HEK293 (cell line): ENCODE data around the gene ENKD1.

Experiments used
- FEZF1 ChIP-seq: fragments of 450-650 bp; formaldehyde crosslinking; IDR thresholded peaks from 2 replicates; pipeline ENCODE4 v1.5.1; 2016; ENCODE audit warnings: missing biosample characterization, missing genetic modification characterization
- GLIS1 ChIP-seq: fragments of 450-650 bp; formaldehyde crosslinking; IDR thresholded peaks from 2 replicates; pipeline ENCODE4 v1.5.1; 2016; ENCODE audit warnings: missing biosample characterization, missing genetic modification characterization
- HOXA7 ChIP-seq: sonication (generic); formaldehyde crosslinking; IDR thresholded peaks from 2 replicates; pipeline ENCODE4 v1.8.1; 2022; ENCODE audit warnings: missing genetic modification reagents, borderline replicate concordance
- RBAK ChIP-seq: fragments of 450-650 bp; formaldehyde crosslinking; IDR thresholded peaks from 2 replicates; pipeline ENCODE4 v1.5.1; 2016; ENCODE audit warnings: missing biosample characterization, missing genetic modification characterization
- ZBTB20 ChIP-seq: fragments of 450-650 bp; formaldehyde crosslinking; IDR thresholded peaks from 2 replicates; pipeline ENCODE4 v1.5.1; 2016; ENCODE audit warnings: missing biosample characterization, missing genetic modification characterization
- ZFHX2 ChIP-seq: fragments of 450-650 bp; formaldehyde crosslinking; conservative IDR thresholded peaks from 2 replicates; pipeline ENCODE4 v1.5.1; 2016; ENCODE audit warnings: missing biosample characterization, missing genetic modification characterization
- ZFP37 ChIP-seq: fragments of 450-650 bp; formaldehyde crosslinking; IDR thresholded peaks from 2 replicates; pipeline ENCODE4 v1.5.1; 2016; ENCODE audit warnings: missing biosample characterization, missing genetic modification characterization
- ZFP69B ChIP-seq: fragments of 450-650 bp; formaldehyde crosslinking; IDR thresholded peaks from 2 replicates; pipeline ENCODE4 v1.5.1; 2016; ENCODE audit warnings: missing biosample characterization, missing genetic modification characterization
- ZNF112 ChIP-seq: fragments of 450-650 bp; formaldehyde crosslinking; IDR thresholded peaks from 2 replicates; pipeline ENCODE4 v1.5.0; 2017; ENCODE audit warnings: missing biosample characterization, missing genetic modification characterization
- ZNF146 ChIP-seq: fragments of 450-650 bp; formaldehyde crosslinking; IDR thresholded peaks from 2 replicates; pipeline ENCODE4 v1.5.1; 2016; ENCODE audit warnings: missing biosample characterization, missing genetic modification characterization
- ZNF157 ChIP-seq: fragments of 450-650 bp; formaldehyde crosslinking; IDR thresholded peaks from 2 replicates; pipeline ENCODE4 v1.5.1; 2016; ENCODE audit warnings: missing biosample characterization, missing genetic modification characterization
- ZNF184 ChIP-seq: fragments of 450-650 bp; IDR thresholded peaks from 2 replicates; pipeline ENCODE4 v1.5.1; 2018; ENCODE audit warnings: missing biosample characterization, mild to moderate bottlenecking, missing genetic modification characterization
- ZNF23 ChIP-seq: fragments of 450-650 bp; formaldehyde crosslinking; IDR thresholded peaks from 2 replicates; pipeline ENCODE4 v1.5.1; 2016; ENCODE audit warnings: missing biosample characterization, missing genetic modification characterization, borderline replicate concordance
- ZNF335 ChIP-seq: fragments of 450-650 bp; formaldehyde crosslinking; conservative IDR thresholded peaks from 2 replicates; pipeline ENCODE4 v1.5.1; 2016; ENCODE audit warnings: missing biosample characterization, missing genetic modification characterization
- ZNF341 ChIP-seq: fragments of 450-650 bp; formaldehyde crosslinking; IDR thresholded peaks from 2 replicates; pipeline ENCODE4; 2016; ENCODE audit warnings: low read depth, missing biosample characterization, missing genetic modification characterization
- ZNF37A ChIP-seq: fragments of 450-650 bp; IDR thresholded peaks from 2 replicates; pipeline ENCODE4 v1.5.1; 2018; ENCODE audit warnings: missing biosample characterization, missing genetic modification characterization
- ZNF391 ChIP-seq: fragments of 450-650 bp; formaldehyde crosslinking; IDR thresholded peaks from 2 replicates; pipeline ENCODE4 v1.5.1; 2016; ENCODE audit warnings: low read depth, missing biosample characterization, missing genetic modification characterization, borderline replicate concordance
- ZNF558 ChIP-seq: fragments of 450-650 bp; formaldehyde crosslinking; IDR thresholded peaks from 2 replicates; pipeline ENCODE4 v1.5.1; 2016; ENCODE audit warnings: missing biosample characterization, missing genetic modification characterization
- ZNF585B ChIP-seq: fragments of 450-650 bp; formaldehyde crosslinking; IDR thresholded peaks from 2 replicates; pipeline ENCODE4 v1.5.1; 2016; ENCODE audit warnings: missing biosample characterization, missing genetic modification characterization
- ZNF600 ChIP-seq: fragments of 450-650 bp; formaldehyde crosslinking; IDR thresholded peaks from 2 replicates; pipeline ENCODE4 v1.5.1; 2016; ENCODE audit warnings: missing biosample characterization, missing genetic modification characterization
- ZNF623 ChIP-seq: fragments of 450-650 bp; formaldehyde crosslinking; IDR thresholded peaks from 2 replicates; pipeline ENCODE4 v1.5.1; 2016; ENCODE audit warnings: missing biosample characterization, missing genetic modification characterization
- ZNF624 ChIP-seq: fragments of 450-650 bp; formaldehyde crosslinking; IDR thresholded peaks from 2 replicates; pipeline ENCODE4 v1.5.1; 2017; ENCODE audit warnings: missing biosample characterization, missing genetic modification characterization
- ZNF654 ChIP-seq: fragments of 450-650 bp; formaldehyde crosslinking; IDR thresholded peaks from 2 replicates; pipeline ENCODE4 v1.5.1; 2016; ENCODE audit warnings: low read depth, missing biosample characterization, missing genetic modification characterization
- ZNF660 ChIP-seq: fragments of 450-650 bp; IDR thresholded peaks from 2 replicates; pipeline ENCODE4 v1.5.1; 2018; ENCODE audit warnings: missing biosample characterization, mild to moderate bottlenecking, missing genetic modification characterization
- TF ChIP-seq, protein P1 (sequence below): fragments of 450-650 bp; formaldehyde crosslinking; IDR thresholded peaks from 2 replicates; pipeline ENCODE4 v1.5.1; 2016; ENCODE audit warnings: missing biosample characterization, missing genetic modification characterization
- TF ChIP-seq, protein P2 (sequence below): fragments of 450-650 bp; formaldehyde crosslinking; IDR thresholded peaks from 2 replicates; pipeline ENCODE4 v1.5.1; 2016; ENCODE audit warnings: missing biosample characterization, missing genetic modification characterization
- TF ChIP-seq, protein P3 (sequence below): sonication (generic); formaldehyde crosslinking; IDR thresholded peaks from 2 replicates; pipeline ENCODE4 v1.8.1; 2022; ENCODE audit warnings: mild to moderate bottlenecking, moderate library complexity, missing genetic modification reagents
- TF ChIP-seq, protein P4 (sequence below): fragments of 450-650 bp; formaldehyde crosslinking; IDR thresholded peaks from 2 replicates; pipeline ENCODE4 v1.5.1; 2016; ENCODE audit warnings: missing biosample characterization, missing genetic modification characterization
- TF ChIP-seq, protein P5 (sequence below): IDR thresholded peaks from 2 replicates; pipeline ENCODE4 v1.6.1; 2011; ENCODE audit warnings: mild to moderate bottlenecking, low read depth, low read length, borderline replicate concordance
- TF ChIP-seq, protein P6 (sequence below): fragments of 450-650 bp; formaldehyde crosslinking; IDR thresholded peaks from 2 replicates; pipeline ENCODE4 v1.5.1; 2016; ENCODE audit warnings: missing biosample characterization, missing genetic modification characterization
- TF ChIP-seq, protein P7 (sequence below): fragments of 450-650 bp; formaldehyde crosslinking; IDR thresholded peaks from 2 replicates; pipeline ENCODE4 v1.5.1; 2017; ENCODE audit warnings: missing biosample characterization, missing genetic modification characterization

ENKD1 gene

DNA sequence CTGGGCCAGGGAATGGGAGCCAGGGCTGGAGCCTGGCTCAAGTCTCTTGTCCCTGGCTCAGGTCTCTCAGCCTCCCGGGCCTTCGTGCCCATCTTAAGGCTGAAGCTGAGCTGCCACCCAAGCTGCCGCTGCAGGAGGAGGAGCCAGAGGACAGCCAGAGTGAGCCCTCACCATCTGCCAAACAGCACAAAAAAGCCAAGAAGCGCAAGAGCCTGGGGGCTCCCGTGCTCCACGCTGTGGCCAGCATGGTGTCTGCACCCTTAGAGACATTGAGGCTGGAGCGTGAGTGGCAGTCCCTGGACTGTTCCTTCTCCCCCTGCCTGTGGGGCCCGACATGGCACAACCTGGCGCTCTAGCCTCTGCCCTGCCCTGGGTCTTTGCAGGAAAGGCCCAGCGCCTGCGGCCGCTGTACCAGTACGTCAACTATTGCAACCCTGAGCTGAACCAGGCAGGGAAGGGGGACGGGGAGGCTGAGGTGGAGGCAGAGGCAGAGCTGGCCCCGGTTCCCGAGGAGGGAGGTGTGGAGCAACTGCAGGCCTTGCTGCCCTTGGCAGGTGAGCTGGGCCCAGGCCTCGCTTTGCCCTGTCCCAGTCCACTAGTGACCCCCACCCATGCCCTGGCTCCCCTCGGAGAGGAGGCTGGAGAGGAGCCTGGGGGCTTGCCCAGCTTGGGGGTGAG is 1.4 kb upstream of the ENKD1 start (continued):
- TF ChIP-seq ZNF341 (tag by site-specific recombination) (peak; percentile 88), ZNF391 (no peak), ZBTB20 (tag by site-specific recombination) (peak; percentile 44; the same call in 1 of the 2 replicates), ZNF585B (tag by site-specific recombination) (no peak), RBAK (tag by site-specific recombination) (no peak), ZFP69B (tag by site-specific recombination) (peak; percentile 83), HOXA7 (no peak), FEZF1 (tag by site-specific recombination) (no peak), ZNF23 (no peak), ZNF112 (tag by site-specific recombination) (no peak), ZNF623 (tag by site-specific recombination) (no peak), ZNF660 (tag by site-specific recombination) (0 out of 2 replicates have a peak, but pooled peaks have one; percentile 40), ZNF184 (tag by site-specific recombination) (no peak), GLIS1 (tag by site-specific recombination) (0 out of 2 replicates have a peak, but pooled peaks have one; percentile 6), ZNF654 (peak; percentile 17; the same call in 1 of the 2 replicates), ZNF624 (tag by site-specific recombination) (no peak), ZFHX2 (tag by site-specific recombination) (no peak), ZNF335 (tag by site-specific recombination) (peak; percentile 50), ZNF600 (tag by site-specific recombination) (peak; percentile 48; the same call in 1 of the 2 replicates), ZNF558 (no peak), ZNF146 (no peak), ZNF157 (tag by site-specific recombination) (no peak), ZFP37 (tag by site-specific recombination) (no peak), ZNF37A (tag by site-specific recombination) (no peak)
- TF ChIP-seq, protein P1, sequence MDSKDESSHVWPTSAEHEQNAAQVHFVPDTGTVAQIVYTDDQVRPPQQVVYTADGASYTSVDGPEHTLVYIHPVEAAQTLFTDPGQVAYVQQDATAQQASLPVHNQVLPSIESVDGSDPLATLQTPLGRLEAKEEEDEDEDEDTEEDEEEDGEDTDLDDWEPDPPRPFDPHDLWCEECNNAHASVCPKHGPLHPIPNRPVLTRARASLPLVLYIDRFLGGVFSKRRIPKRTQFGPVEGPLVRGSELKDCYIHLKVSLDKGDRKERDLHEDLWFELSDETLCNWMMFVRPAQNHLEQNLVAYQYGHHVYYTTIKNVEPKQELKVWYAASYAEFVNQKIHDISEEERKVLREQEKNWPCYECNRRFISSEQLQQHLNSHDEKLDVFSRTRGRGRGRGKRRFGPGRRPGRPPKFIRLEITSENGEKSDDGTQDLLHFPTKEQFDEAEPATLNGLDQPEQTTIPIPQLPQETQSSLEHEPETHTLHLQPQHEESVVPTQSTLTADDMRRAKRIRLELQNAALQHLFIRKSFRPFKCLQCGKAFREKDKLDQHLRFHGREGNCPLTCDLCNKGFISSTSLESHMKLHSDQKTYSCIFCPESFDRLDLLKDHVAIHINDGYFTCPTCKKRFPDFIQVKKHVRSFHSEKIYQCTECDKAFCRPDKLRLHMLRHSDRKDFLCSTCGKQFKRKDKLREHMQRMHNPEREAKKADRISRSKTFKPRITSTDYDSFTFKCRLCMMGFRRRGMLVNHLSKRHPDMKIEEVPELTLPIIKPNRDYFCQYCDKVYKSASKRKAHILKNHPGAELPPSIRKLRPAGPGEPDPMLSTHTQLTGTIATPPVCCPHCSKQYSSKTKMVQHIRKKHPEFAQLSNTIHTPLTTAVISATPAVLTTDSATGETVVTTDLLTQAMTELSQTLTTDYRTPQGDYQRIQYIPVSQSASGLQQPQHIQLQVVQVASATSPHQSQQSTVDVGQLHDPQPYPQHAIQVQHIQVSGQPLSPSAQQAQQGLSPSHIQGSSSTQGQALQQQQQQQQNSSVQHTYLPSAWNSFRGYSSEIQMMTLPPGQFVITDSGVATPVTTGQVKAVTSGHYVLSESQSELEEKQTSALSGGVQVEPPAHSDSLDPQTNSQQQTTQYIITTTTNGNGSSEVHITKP (tag by site-specific recombination) = peak; percentile 94
- TF ChIP-seq, protein P2, sequence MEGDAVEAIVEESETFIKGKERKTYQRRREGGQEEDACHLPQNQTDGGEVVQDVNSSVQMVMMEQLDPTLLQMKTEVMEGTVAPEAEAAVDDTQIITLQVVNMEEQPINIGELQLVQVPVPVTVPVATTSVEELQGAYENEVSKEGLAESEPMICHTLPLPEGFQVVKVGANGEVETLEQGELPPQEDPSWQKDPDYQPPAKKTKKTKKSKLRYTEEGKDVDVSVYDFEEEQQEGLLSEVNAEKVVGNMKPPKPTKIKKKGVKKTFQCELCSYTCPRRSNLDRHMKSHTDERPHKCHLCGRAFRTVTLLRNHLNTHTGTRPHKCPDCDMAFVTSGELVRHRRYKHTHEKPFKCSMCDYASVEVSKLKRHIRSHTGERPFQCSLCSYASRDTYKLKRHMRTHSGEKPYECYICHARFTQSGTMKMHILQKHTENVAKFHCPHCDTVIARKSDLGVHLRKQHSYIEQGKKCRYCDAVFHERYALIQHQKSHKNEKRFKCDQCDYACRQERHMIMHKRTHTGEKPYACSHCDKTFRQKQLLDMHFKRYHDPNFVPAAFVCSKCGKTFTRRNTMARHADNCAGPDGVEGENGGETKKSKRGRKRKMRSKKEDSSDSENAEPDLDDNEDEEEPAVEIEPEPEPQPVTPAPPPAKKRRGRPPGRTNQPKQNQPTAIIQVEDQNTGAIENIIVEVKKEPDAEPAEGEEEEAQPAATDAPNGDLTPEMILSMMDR = peak; percentile 96
- TF ChIP-seq, protein P3, sequence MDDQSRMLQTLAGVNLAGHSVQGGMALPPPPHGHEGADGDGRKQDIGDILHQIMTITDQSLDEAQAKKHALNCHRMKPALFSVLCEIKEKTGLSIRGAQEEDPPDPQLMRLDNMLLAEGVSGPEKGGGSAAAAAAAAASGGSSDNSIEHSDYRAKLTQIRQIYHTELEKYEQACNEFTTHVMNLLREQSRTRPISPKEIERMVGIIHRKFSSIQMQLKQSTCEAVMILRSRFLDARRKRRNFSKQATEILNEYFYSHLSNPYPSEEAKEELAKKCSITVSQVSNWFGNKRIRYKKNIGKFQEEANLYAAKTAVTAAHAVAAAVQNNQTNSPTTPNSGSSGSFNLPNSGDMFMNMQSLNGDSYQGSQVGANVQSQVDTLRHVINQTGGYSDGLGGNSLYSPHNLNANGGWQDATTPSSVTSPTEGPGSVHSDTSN (CRISPR knock-in tag) = no peak
- TF ChIP-seq, protein P4, sequence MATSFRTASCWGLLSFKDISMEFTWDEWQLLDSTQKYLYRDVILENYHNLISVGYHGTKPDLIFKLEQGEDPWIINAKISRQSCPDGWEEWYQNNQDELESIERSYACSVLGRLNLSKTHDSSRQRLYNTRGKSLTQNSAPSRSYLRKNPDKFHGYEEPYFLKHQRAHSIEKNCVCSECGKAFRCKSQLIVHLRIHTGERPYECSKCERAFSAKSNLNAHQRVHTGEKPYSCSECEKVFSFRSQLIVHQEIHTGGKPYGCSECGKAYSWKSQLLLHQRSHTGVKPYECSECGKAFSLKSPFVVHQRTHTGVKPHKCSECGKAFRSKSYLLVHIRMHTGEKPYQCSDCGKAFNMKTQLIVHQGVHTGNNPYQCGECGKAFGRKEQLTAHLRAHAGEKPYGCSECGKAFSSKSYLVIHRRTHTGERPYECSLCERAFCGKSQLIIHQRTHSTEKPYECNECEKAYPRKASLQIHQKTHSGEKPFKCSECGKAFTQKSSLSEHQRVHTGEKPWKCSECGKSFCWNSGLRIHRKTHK = no peak
- TF ChIP-seq, protein P5, sequence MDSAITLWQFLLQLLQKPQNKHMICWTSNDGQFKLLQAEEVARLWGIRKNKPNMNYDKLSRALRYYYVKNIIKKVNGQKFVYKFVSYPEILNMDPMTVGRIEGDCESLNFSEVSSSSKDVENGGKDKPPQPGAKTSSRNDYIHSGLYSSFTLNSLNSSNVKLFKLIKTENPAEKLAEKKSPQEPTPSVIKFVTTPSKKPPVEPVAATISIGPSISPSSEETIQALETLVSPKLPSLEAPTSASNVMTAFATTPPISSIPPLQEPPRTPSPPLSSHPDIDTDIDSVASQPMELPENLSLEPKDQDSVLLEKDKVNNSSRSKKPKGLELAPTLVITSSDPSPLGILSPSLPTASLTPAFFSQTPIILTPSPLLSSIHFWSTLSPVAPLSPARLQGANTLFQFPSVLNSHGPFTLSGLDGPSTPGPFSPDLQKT = no peak
- TF ChIP-seq, protein P6, sequence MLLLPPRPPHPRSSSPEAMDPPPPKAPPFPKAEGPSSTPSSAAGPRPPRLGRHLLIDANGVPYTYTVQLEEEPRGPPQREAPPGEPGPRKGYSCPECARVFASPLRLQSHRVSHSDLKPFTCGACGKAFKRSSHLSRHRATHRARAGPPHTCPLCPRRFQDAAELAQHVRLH (tag by site-specific recombination) = no peak
- TF ChIP-seq, protein P7, sequence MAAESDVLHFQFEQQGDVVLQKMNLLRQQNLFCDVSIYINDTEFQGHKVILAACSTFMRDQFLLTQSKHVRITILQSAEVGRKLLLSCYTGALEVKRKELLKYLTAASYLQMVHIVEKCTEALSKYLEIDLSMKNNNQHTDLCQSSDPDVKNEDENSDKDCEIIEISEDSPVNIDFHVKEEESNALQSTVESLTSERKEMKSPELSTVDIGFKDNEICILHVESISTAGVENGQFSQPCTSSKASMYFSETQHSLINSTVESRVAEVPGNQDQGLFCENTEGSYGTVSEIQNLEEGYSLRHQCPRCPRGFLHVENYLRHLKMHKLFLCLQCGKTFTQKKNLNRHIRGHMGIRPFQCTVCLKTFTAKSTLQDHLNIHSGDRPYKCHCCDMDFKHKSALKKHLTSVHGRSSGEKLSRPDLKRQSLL (tag by site-specific recombination) = peak; percentile 54
